ENCODE data around the gene DTNA.
A peak's percentile ranks its signal among the peaks of the same experiment; 100 is the strongest.
"Not testable (repeated sequence)": the region's sequence is repeated elsewhere in the genome, so short reads cannot be mapped to it uniquely, and the experiment has no call there.

DTNA gene

GRCh38 chr18:34710934-34711333 is 836 bp downstream of the DTNA start:
- H3K27ac ChIP-seq: peak overlapping the region; percentile 84
- DNase-seq: peak; percentile 67
- H3K36me3 ChIP-seq (replicated peaks): no peaks in the 10 kb centered on the region
- no peak for TF ChIP-seq CTCF (IDR thresholded peaks at IDR 0.05; ENCODE audit: low read depth, low read length, missing control alignments)
- H3K4me3 ChIP-seq (ENCODE audit: low read depth, low read length): peak overlapping the region; percentile 35
- in situ Hi-C loops (cut with HindIII; ENCODE audit: low pct_ligation_motif_present, low sequenced_read_pairs): no loop called here
- no peaks in the 10 kb centered on the region for H3K27me3 ChIP-seq (replicated peaks)

DNA sequence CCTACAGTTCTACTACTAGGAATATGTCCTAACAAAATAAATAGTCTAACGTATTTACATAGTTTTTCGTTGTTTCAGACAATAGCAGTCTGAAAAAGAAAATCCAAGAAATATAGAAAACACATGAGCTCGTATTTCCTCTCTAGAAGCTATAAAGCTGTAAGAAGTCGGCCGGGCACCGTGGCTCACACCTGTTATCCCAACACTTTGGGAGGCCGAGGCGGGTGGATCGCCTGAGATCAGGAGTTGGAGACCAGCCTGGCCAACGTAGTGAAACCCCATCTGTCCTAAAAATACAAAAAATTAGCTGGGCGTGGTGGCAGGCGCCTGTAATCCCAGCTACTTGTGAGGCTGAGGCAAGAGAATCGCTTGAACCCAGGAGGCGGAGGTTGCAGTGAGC is 6.0 kb downstream of the DTNA start:
- H3K4me3 ChIP-seq (ENCODE audit: low read depth, low read length); DNase-seq; H3K27ac ChIP-seq; in situ Hi-C loops (cut with HindIII; ENCODE audit: low pct_ligation_motif_present, low sequenced_read_pairs); H3K36me3 ChIP-seq (replicated peaks); H3K27me3 ChIP-seq (replicated peaks): not testable (repeated sequence)

GRCh38 chr18:34718610-34719009 is 8.5 kb downstream of the DTNA start:
- Histone ChIP-seq H3K27me3 (replicated peaks) (no peaks in the 10 kb centered on the region), H3K27ac (no peak overlapping the region), H3K36me3 (replicated peaks) (no peaks in the 10 kb centered on the region), H3K4me3 (ENCODE audit: low read depth, low read length) (no peak overlapping the region)
- no peak for DNase-seq
- no peak for TF ChIP-seq CTCF (IDR thresholded peaks at IDR 0.05; ENCODE audit: low read depth, low read length, missing control alignments)
- in situ Hi-C loops (cut with HindIII; ENCODE audit: low pct_ligation_motif_present, low sequenced_read_pairs): no loop called here

DNA sequence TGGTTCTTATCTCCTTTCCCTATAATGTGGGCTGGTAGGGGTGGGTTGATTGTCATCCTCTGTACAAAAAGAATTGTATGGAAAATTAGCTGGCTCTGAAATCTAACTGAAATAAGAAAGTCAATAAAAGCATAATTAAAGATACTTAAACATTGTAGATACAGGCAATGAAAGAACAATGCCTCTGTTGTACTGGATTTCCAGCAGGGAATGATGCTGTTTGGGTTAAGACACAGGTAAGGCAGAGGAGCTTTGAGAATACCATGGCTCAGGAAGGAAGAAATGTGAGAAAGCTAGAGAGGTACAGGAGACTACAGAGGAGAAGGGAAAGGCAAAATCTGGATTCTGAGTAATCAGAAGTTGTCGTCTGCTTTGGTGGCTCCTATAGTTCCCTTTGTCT is 10.1 kb downstream of the DTNA start:
- no peak for DNase-seq
- Histone ChIP-seq H3K27ac (no peak overlapping the region), H3K4me3 (ENCODE audit: low read depth, low read length) (no peak overlapping the region), H3K36me3 (replicated peaks) (no peaks in the 10 kb centered on the region), H3K27me3 (replicated peaks) (no peaks in the 10 kb centered on the region)
- TF ChIP-seq CTCF (IDR thresholded peaks at IDR 0.05; ENCODE audit: low read depth, low read length, missing control alignments): no peak
- in situ Hi-C loops (cut with HindIII; ENCODE audit: low pct_ligation_motif_present, low sequenced_read_pairs): no loop called here

- DNase-seq: no peak
- H3K27ac ChIP-seq: no peak overlapping the region
- peak; percentile 7 for TF ChIP-seq CTCF (IDR thresholded peaks at IDR 0.05; ENCODE audit: low read depth, low read length, missing control alignments)
Measured at GRCh38 chr18:34723143-34723542, 13.0 kb downstream of the DTNA start.

GRCh38 chr18:34725737-34726136 is 15.6 kb downstream of the DTNA start:
- H3K36me3 ChIP-seq (replicated peaks); H3K4me3 ChIP-seq (ENCODE audit: low read depth, low read length); H3K27ac ChIP-seq; DNase-seq; H3K27me3 ChIP-seq (replicated peaks); in situ Hi-C loops (cut with HindIII; ENCODE audit: low pct_ligation_motif_present, low sequenced_read_pairs): not testable (repeated sequence)

More at GRCh38 chr18:34723143-34723542, 13.0 kb downstream of the DTNA start:
- Histone ChIP-seq H3K36me3 (replicated peaks) (no peaks in the 10 kb centered on the region), H3K4me3 (ENCODE audit: low read depth, low read length) (no peak overlapping the region), H3K27me3 (replicated peaks) (no peaks in the 10 kb centered on the region)
- in situ Hi-C loops (cut with HindIII; ENCODE audit: low pct_ligation_motif_present, low sequenced_read_pairs): no loop called here

GRCh38 chr18:34726286-34727004 is 16.3 kb downstream of the DTNA start:
- DNase-seq: no peak
- H3K27me3 ChIP-seq (replicated peaks): no peaks in the 10 kb centered on the region
- H3K36me3 ChIP-seq (replicated peaks): no peaks in the 10 kb centered on the region
- in situ Hi-C loops (cut with HindIII; ENCODE audit: low pct_ligation_motif_present, low sequenced_read_pairs): no loop called here
- no peak for TF ChIP-seq CTCF (IDR thresholded peaks at IDR 0.05; ENCODE audit: low read depth, low read length, missing control alignments)
- no peak overlapping the region for H3K27ac ChIP-seq
- H3K4me3 ChIP-seq (ENCODE audit: low read depth, low read length): no peak overlapping the region
